GM18873 (cell line): Measurements from ENCODE around the gene FAM171A2.

Experiments used
- ATAC-seq: cut with Tn5 transposase; IDR thresholded peaks from one replicate; pipeline ENCODE4 v1.9.1; 2021; ENCODE audit warnings: mild to moderate bottlenecking, moderate library complexity, moderate number of reproducible peaks; ENCODE audit not compliant: unreplicated experiment, low FRiP score

Gene FAM171A2

GRCh38 chr17:44324571-44325275 lies 38.9 kb downstream of the FAM171A2 start, which contains the start of gene SLC25A39:
Gene SLC25A39 (minus strand): TSS chr17:44324823. CDS start chr17:44323562, 1,261 bp downstream.
- peak; percentile 61 for ATAC-seq

- ATAC-seq, result peak; percentile 3
Observed at GRCh38 chr17:44324092-44324570, 39.5 kb downstream of the FAM171A2 start.

- ATAC-seq, result no peak
Observed at GRCh38 chr17:44323359-44324091, 40.1 kb downstream of the FAM171A2 start.

- no peak for ATAC-seq
Observed at GRCh38 chr17:44322236-44322895, 41.3 kb downstream of the FAM171A2 start.

GRCh38 chr17:44321246-44322120 lies 42.2 kb downstream of the FAM171A2 start:
- ATAC-seq, result no peak

- ATAC-seq, result no peak
Observed at GRCh38 chr17:44320066-44320465, 43.6 kb downstream of the FAM171A2 start.

GRCh38 chr17:44318077-44318892 lies 45.4 kb downstream of the FAM171A2 start:
- no peak for ATAC-seq

GRCh38 chr17:44317545-44317944 lies 46.1 kb downstream of the FAM171A2 start:
- ATAC-seq, result no peak

- no peak for ATAC-seq
Observed at GRCh38 chr17:44315760-44316731, 47.6 kb downstream of the FAM171A2 start.

- ATAC-seq, result no peak
Observed at GRCh38 chr17:44314869-44315661, 48.6 kb downstream of the FAM171A2 start.

- ATAC-seq, result no peak
Observed at GRCh38 chr17:44314524-44314868, 49.2 kb downstream of the FAM171A2 start.

GRCh38 chr17:44314031-44314430 lies 49.6 kb downstream of the FAM171A2 start:
- no peak for ATAC-seq

GRCh38 chr17:44312396-44313104 lies 51.1 kb downstream of the FAM171A2 start:
- ATAC-seq, result no peak

GRCh38 chr17:44311562-44312181 lies 52.0 kb downstream of the FAM171A2 start:
- no peak for ATAC-seq

GRCh38 chr17:44310609-44311376 lies 52.9 kb downstream of the FAM171A2 start:
- ATAC-seq, result no peak

- ATAC-seq, result no peak
Observed at GRCh38 chr17:44310188-44310587, 53.5 kb downstream of the FAM171A2 start.
